GM13977 (cell line): ENCODE measurements around the gene BRSK2.
A peak's percentile ranks its signal among the peaks of the same experiment; 100 is the strongest.

ENCODE experiments used
- DNase-seq: peaks from one replicate; pipeline ENCODE4 v3.0.0; 2012; ENCODE audit warnings: low spot score
- CTCF ChIP-seq: IDR thresholded peaks from 2 replicates; pipeline ENCODE4 v1.5.1; 2012; ENCODE audit warnings: mild to moderate bottlenecking, control low read depth; ENCODE audit not compliant: insufficient read depth; ENCODE audit errors: extremely low read depth, missing control alignments
- in situ Hi-C: fragments of 300-500 bp; cut with MboI; formaldehyde crosslinking; loops from one replicate; pipeline ENCODE4 v1.12.0; 2022; ENCODE audit warnings: low sequenced_read_pairs, low pct_unique_long_range_greater_than_20kb, mixed read lengths, inconsistent platforms; ENCODE audit not compliant: unreplicated experiment

Gene BRSK2

GRCh38 chr11:1350086-1350725 is 39.5 kb upstream of the BRSK2 start:
- in situ Hi-C loops: no loop called here
- TF ChIP-seq CTCF: no peak
- DNase-seq: peak; percentile 25

DNA sequence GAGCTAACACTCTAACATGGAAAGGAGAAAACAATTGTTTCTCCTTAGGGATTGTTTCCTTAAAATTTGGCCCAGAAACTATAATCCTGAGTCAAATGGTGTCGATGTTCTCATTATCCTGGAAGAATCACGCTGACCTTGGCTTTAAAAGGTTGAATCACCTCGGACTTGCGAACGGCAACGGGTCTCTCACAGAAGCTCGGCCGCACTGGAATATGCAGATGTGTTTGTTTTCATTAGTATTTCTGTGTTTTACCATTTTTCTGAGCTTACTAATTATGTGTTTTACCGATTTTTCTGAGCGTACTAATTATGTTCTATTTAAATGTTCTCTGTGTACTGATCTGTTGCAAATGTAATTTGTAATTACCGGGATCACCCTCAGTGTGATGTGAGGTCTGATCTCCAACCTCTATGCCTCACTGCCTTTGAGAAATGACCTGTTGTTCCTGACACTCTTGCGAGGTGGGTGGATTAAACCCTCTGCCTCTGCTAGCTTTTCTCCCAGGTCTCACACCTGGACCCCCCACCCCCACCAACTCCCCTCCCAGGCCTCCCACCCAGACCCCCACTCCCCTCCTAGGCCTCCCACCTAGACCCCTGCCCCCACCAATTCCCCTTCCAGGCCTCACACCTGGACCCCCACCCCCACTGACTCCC is 38.3 kb upstream of the BRSK2 start:
- TF ChIP-seq CTCF: no peak
- in situ Hi-C loops: no loop called here

DNA sequence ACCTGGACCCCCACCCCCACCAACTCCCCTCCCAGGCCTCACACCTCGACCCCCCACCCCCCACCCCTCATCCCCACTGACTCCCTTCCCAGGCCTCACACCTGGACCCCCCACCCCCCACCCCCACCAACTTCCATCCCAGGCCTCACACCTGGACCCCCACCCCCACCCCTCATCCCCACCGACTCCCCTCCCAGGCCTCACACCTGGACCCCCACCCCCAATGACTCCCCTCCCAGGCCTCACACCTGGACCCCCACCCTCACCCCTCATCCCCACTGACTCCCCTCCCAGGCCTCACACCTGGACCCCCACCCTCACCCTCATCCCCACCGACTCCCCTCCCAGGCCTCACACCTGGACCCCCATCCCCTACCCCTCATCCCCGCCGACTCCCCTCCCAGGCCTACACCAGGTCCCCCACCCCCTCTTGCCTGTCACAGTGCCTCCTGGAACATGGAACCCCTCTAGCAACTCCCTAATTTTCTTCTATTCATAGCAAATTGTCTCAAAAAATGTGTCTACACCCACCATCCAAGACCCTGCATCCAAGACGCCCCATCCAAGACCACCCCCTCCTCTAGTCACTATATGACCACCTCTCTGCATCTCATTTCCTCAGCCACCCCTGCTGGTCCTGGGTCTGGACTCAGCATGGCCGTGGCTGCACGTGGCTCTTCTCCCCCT is 36.9 kb upstream of the BRSK2 start:
- DNase-seq: no peak
- in situ Hi-C loops: no loop called here
- no peak for TF ChIP-seq CTCF

More for the DNA sequence above, 38.3 kb upstream of the BRSK2 start:
- no peak for DNase-seq

GRCh38 chr11:1353383-1354124 is 36.2 kb upstream of the BRSK2 start:
- in situ Hi-C loops: no loop called here
- DNase-seq: no peak
- no peak for TF ChIP-seq CTCF

DNA sequence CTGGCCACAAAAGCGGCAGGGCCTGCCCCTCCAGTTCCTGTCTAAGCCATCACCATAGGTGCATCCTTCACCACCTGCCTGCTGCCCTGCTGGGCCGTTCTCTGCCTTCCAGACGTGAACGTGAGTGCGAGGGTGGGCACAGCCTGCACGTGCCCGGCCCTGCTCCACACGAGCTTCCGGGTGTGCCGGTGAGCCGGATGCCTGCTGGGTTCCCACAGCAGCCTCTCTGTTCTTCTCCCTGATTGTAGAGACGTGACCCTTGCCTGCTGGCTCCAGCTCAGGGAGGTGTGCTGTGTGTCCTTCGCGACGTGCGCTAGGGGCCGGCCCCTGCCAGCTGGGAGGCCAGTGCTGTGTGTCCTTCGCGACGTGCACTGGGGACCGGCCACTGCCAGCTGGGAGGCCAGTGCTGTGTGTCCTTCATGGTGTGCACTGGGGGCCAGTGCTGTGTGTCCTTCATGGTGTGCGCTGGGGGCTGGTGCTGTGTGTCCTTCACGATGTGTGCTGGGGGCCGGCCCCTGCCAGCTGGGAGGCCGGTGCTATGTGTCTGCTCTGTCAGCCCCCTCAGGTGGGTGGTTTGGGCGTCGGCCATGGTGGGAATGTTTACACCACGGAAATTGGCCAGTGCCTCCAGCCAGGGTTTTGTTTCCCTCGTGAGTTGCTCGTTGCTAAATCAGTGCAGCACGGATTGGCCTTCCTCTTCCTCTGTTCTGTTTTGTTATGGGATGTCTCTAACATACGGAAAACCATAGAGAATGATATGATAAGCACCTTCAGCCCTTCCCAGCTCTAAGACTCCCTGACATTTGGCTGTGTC is 35.4 kb upstream of the BRSK2 start:
- TF ChIP-seq CTCF: no peak
- in situ Hi-C loops: no loop called here
- no peak for DNase-seq

DNA sequence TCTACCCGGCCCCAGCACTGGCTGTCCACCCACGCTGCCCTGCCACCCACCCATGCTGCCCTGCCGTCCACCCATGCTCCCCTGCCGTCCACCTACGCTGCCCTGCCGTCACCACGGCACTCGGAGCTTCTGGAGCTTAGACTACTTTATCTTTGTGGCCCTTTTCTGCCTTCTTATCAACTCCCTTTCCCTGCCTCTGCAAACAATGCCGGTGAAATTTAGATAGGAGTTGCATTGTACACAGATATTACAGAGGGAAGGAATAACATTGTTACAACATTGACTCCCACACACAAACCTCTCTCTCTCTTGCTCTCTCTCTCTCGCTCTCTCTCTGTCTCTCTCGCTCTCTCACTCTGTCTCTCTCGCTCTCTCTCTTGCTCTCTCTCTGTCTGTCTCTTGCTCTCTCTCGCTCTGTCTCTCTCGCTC is 33.7 kb upstream of the BRSK2 start:
- in situ Hi-C loops: no loop called here
- no peak for TF ChIP-seq CTCF
- DNase-seq: no peak
